Caco-2 (cell line): ENCODE measurements around the gene TMPRSS7. TPM values are rescaled to one million over a fixed set of nuclear protein-coding genes. Genes with fewer than 3 reads are reported as not detected.

Experiments
- BruUV-seq: library from RNA; stranded (reverse); fragments of 400-500 nt; replicated peaks from 2 replicates; lab custom pipeline; 2021; lab: Mats Ljungman, UMichigan
- CTCF ChIA-PET: fragments of 300-600 bp; sonication (Branson Sonifier 250); formaldehyde crosslinking; loops from one replicate; lab custom pipeline; 2022; ENCODE audit warnings: antibody characterized with exemption; lab: Charles Lee
- POLR2A ChIA-PET: fragments of 300-600 bp; sonication (Branson Sonifier 250); formaldehyde crosslinking; loops from one replicate; lab custom pipeline; 2022; ENCODE audit warnings: antibody characterized with exemption; lab: Charles Lee
- DNase-seq, 2 experiments: peaks; one replicate each; pipeline versions ENCODE4 v3.0.0 to v3.0.0-alpha.2; 2020 to 2022
- H3K27me3 ChIP-seq: replicated peaks from 2 replicates; pipeline ENCODE4 v1.6.0; 2011; ENCODE audit warnings: low read length; ENCODE audit not compliant: control insufficient read depth, insufficient read depth
- H3K36me3 ChIP-seq: 2 replicates; pipeline ENCODE4 v1.5.1; 2011; ENCODE audit warnings: low read length; ENCODE audit not compliant: control insufficient read depth, insufficient read depth
- H3K4me1 ChIP-seq: fragments of 250-450 bp; sonication (Bioruptor Pico); 2 replicates; pipeline ENCODE4 v1.5.1; 2020; ENCODE audit warnings: mild to moderate bottlenecking
- H3K4me3 ChIP-seq: 2 replicates; pipeline ENCODE4 v1.5.1; 2011; ENCODE audit warnings: low read depth, mild to moderate bottlenecking, control low read depth, low read length
- H3K9me3 ChIP-seq: fragments of 250-450 bp; sonication (Bioruptor Pico); 2 replicates; pipeline ENCODE4 v1.5.1; 2020; ENCODE audit warnings: mild to moderate bottlenecking, moderate library complexity
- H3K27ac Mint-ChIP-seq: one replicate; pipeline ENCODE4 v1.8.0; 2022; ENCODE audit warnings: mixed read lengths; ENCODE audit not compliant: unreplicated experiment
- H3K27me3 Mint-ChIP-seq: one replicate; pipeline ENCODE4 v1.8.0; 2022; ENCODE audit warnings: mixed read lengths; ENCODE audit not compliant: insufficient read depth, unreplicated experiment
- H3K36me3 Mint-ChIP-seq: one replicate; pipeline ENCODE4 v1.8.0; 2022; ENCODE audit warnings: mild to moderate bottlenecking, mixed read lengths; ENCODE audit not compliant: insufficient read depth, unreplicated experiment
- H3K4me1 Mint-ChIP-seq: one replicate; pipeline ENCODE4 v1.8.0; 2022; ENCODE audit warnings: low read depth, mixed read lengths; ENCODE audit not compliant: unreplicated experiment
- H3K4me3 Mint-ChIP-seq: one replicate; pipeline ENCODE4 v1.8.0; 2022; ENCODE audit warnings: mild to moderate bottlenecking, moderate library complexity, mixed read lengths; ENCODE audit not compliant: unreplicated experiment
- H3K9me3 Mint-ChIP-seq: one replicate; pipeline ENCODE4 v1.8.0; 2022; ENCODE audit warnings: mixed read lengths; ENCODE audit not compliant: unreplicated experiment
- CTCF ChIP-seq, 2 experiments: fragments of 200-600 bp in 1 of 2; IDR thresholded peaks; 1 replicate in 1 of 2; 2 replicates in 1 of 2; pipeline versions ENCODE4 v1.5.1 to v1.8.0; 2011 to 2022; ENCODE audit warnings: antibody characterized with exemption in 1 of 2, control low read depth in 1 of 2, inconsistent platforms in 1 of 2, low read depth in 1 of 2, low read length in 1 of 2, mild to moderate bottlenecking in 1 of 2, moderate library complexity in 1 of 2; ENCODE audit not compliant: insufficient read depth in 1 of 2, severe bottlenecking in 1 of 2, unreplicated experiment in 1 of 2
- intact Hi-C: fragments of 100-400 bp; cut with micrococcal nuclease; formaldehyde crosslinking; loops from one replicate; pipeline ENCODE4 v1.10.0; 2022; ENCODE audit not compliant: unreplicated experiment
- total RNA-seq: library from RNA; stranded (reverse); gene quantifications from 2 replicates; pipeline ENCODE4 v1.2.3, GENCODE V29; 2022

Gene TMPRSS7
- total RNA-seq, 1 experiment from 2014 or later: 0.36 TPM

GRCh38 chr3:112114576-112115160 is 80.1 kb downstream of the TMPRSS7 start:
- H3K4me1 Mint-ChIP-seq: peaks cover 7% of the 10 kb centered on the region
- peaks cover 98% of the 10 kb centered on the region for H3K36me3 Mint-ChIP-seq
- intact Hi-C loops: no loop called here
- H3K4me3 ChIP-seq: no peak overlapping the region
- no peak overlapping the region for H3K4me3 Mint-ChIP-seq
- ChIA-PET CTCF (interaction anchor here (1.2 kb wide), 1 partner anchor 12 kb away, joined by 3 read pairs; no protein-coding TSS in a partner anchor), POLR2A (no interaction called here)
- no peaks in the 10 kb centered on the region for H3K9me3 ChIP-seq
- no TSS peak for BruUV-seq
- no peak for DNase-seq
- H3K4me1 ChIP-seq: no peaks in the 10 kb centered on the region
- no peaks in the 10 kb centered on the region for H3K27me3 Mint-ChIP-seq
- H3K27me3 ChIP-seq: no peaks in the 10 kb centered on the region
- TF ChIP-seq CTCF (IDR thresholded peaks at IDR 0.05; ENCODE audit: insufficient read depth in 1 of 2, low read depth in 1 of 2, low read length in 1 of 2, severe bottlenecking in 1 of 2, unreplicated experiment in 1 of 2): no peak
- H3K9me3 Mint-ChIP-seq: no peaks in the 10 kb centered on the region
- H3K36me3 ChIP-seq: peaks cover 4% of the 10 kb centered on the region
- H3K27ac Mint-ChIP-seq: peak overlapping the region; percentile 22

- Histone ChIP-seq H3K27me3 (no peaks in the 10 kb centered on the region), H3K4me3 (no peak overlapping the region), H3K4me1 (no peaks in the 10 kb centered on the region), H3K36me3 (peaks cover 7% of the 10 kb centered on the region), H3K9me3 (no peaks in the 10 kb centered on the region)
- Mint-ChIP-seq H3K27ac (peak overlapping the region; percentile 22), H3K9me3 (no peaks in the 10 kb centered on the region), H3K36me3 (peaks cover 98% of the 10 kb centered on the region), H3K4me1 (peaks cover 7% of the 10 kb centered on the region), H3K4me3 (no peak overlapping the region), H3K27me3 (no peaks in the 10 kb centered on the region)
- ChIA-PET POLR2A (no interaction called here), CTCF (interaction anchor here (1.2 kb wide), 1 partner anchor 12 kb away, joined by 3 read pairs; no protein-coding TSS in a partner anchor)
- intact Hi-C loops: no loop called here
- DNase-seq: no peak
- TF ChIP-seq CTCF (IDR thresholded peaks at IDR 0.05; ENCODE audit: insufficient read depth in 1 of 2, low read depth in 1 of 2, low read length in 1 of 2, severe bottlenecking in 1 of 2, unreplicated experiment in 1 of 2): no peak
- BruUV-seq: no TSS peak
Observed at GRCh38 chr3:112115161-112115739, 80.7 kb downstream of the TMPRSS7 start.

- ChIA-PET POLR2A (no interaction called here), CTCF (interaction anchor here (0.6 to 1.2 kb wide), 2 partner anchors 13 to 17 kb away, joined by 3 read pairs; no protein-coding TSS in a partner anchor)
- intact Hi-C loops: no loop called here
- no TSS peak for BruUV-seq
- TF ChIP-seq CTCF (IDR thresholded peaks at IDR 0.05; ENCODE audit: insufficient read depth in 1 of 2, low read depth in 1 of 2, low read length in 1 of 2, severe bottlenecking in 1 of 2, unreplicated experiment in 1 of 2): no peak
- Mint-ChIP-seq H3K27ac (no peak overlapping the region), H3K36me3 (peaks cover 97% of the 10 kb centered on the region), H3K9me3 (no peaks in the 10 kb centered on the region), H3K27me3 (no peaks in the 10 kb centered on the region), H3K4me1 (peaks cover 7% of the 10 kb centered on the region), H3K4me3 (no peak overlapping the region)
- no peaks in the 10 kb centered on the region for H3K4me1 ChIP-seq
- H3K36me3 ChIP-seq: peaks cover 7% of the 10 kb centered on the region
- no peak for DNase-seq
- H3K9me3 ChIP-seq: no peaks in the 10 kb centered on the region
- H3K27me3 ChIP-seq: no peaks in the 10 kb centered on the region
- no peak overlapping the region for H3K4me3 ChIP-seq
Observed at GRCh38 chr3:112115806-112116383, 81.4 kb downstream of the TMPRSS7 start.
